NCI-H2171 (cell line): ENCODE measurements around the gene FASN.

ENCODE experiments used
- DNase-seq: peaks from one replicate; lab custom pipeline; 2025; lab: John Stamatoyannopoulos, UW

Gene FASN

GRCh38 chr17:82076018-82076784 lies 21.8 kb downstream of the FASN start:
- no peak for DNase-seq

GRCh38 chr17:82073446-82073845 lies 24.6 kb downstream of the FASN start:
- DNase-seq: no peak

GRCh38 chr17:82072827-82073226 lies 25.2 kb downstream of the FASN start:
- no peak for DNase-seq

GRCh38 chr17:82070611-82071010 lies 27.4 kb downstream of the FASN start:
- no peak for DNase-seq

- peak; percentile 67 for DNase-seq
Measured at GRCh38 chr17:82065638-82066303, 32.3 kb downstream of the FASN start, which contains the start of gene DUS1L. TSS of gene DUS1L (minus strand) at chr17:82065804. CDS start at chr17:82065059, 745 bp downstream.

GRCh38 chr17:82065193-82065637 lies 32.8 kb downstream of the FASN start:
- no peak for DNase-seq

GRCh38 chr17:82064433-82065192 lies 33.4 kb downstream of the FASN start:
- DNase-seq: no peak

- DNase-seq: no peak
Measured at GRCh38 chr17:82063424-82064415, 34.3 kb downstream of the FASN start.

- DNase-seq: no peak
Measured at GRCh38 chr17:82062984-82063368, 35.1 kb downstream of the FASN start.

- no peak for DNase-seq
Measured at GRCh38 chr17:82062076-82062983, 35.7 kb downstream of the FASN start.

- DNase-seq: no peak
Measured at GRCh38 chr17:82061047-82061925, 36.8 kb downstream of the FASN start.

GRCh38 chr17:82060614-82061013 lies 37.4 kb downstream of the FASN start:
- DNase-seq: no peak

- no peak for DNase-seq
Measured at GRCh38 chr17:82060001-82060380, 38.0 kb downstream of the FASN start.

- DNase-seq: no peak
Measured at GRCh38 chr17:82059272-82060000, 38.6 kb downstream of the FASN start.

GRCh38 chr17:82058855-82059249 lies 39.2 kb downstream of the FASN start:
- no peak for DNase-seq

GRCh38 chr17:82058230-82058854 lies 39.7 kb downstream of the FASN start:
- no peak for DNase-seq

- no peak for DNase-seq
Measured at GRCh38 chr17:82056729-82057621, 41.1 kb downstream of the FASN start.
